T-cell (primary cell): ENCODE data around the gene TMEM72. TPM values are rescaled to one million over a fixed set of nuclear protein-coding genes. Genes with fewer than 3 reads are reported as not detected.

Source experiments
- ATAC-seq, 4 experiments: fragments of 200-7000 bp in 3 of 4; fragments of 150-1000 bp in 1 of 4; cut with Tn5 transposase; replicated peaks in 1 of 4; 1 replicate in 3 of 4; 2 replicates in 1 of 4; pipeline ENCODE4 v1.10.0; 2021; ENCODE audit warnings: moderate library complexity in 3 of 4, mild to moderate bottlenecking in 2 of 4, moderate number of reproducible peaks in 1 of 4
- CTCF ChIA-PET, 2 donors: fragments of 300-600 bp; sonication (Branson Sonifier 250); formaldehyde crosslinking; loops; one replicate each; lab custom pipeline; 2022; ENCODE audit warnings: antibody characterized with exemption in 2 of 2; lab: Charles Lee
- POLR2A ChIA-PET, 2 donors: fragments of 300-600 bp; sonication (Branson Sonifier 250); formaldehyde crosslinking; loops; one replicate each; lab custom pipeline; 2022; ENCODE audit warnings: antibody characterized with exemption in 2 of 2; lab: Charles Lee
- DNase-seq, 35 experiments: peaks; one replicate each; pipeline versions ENCODE4 v3.0.0 to v3.0.0-alpha.2; 2013 to 2023
- H3K27ac ChIP-seq: one replicate; pipeline ENCODE4 v1.5.1; 2013; ENCODE audit warnings: low read length
- H3K27me3 ChIP-seq, 2 experiments: replicated peaks in 1 of 2; 1 replicate in 1 of 2; 2 replicates in 1 of 2; pipeline versions ENCODE4 v1.6.1 to v1.7.0; 2013; ENCODE audit warnings: low read length in 1 of 2, mixed read lengths in 1 of 2; ENCODE audit not compliant: control insufficient read depth in 2 of 2, insufficient read depth in 2 of 2; ENCODE audit errors: extremely low read depth in 1 of 2
- H3K36me3 ChIP-seq, 2 donors: 1 replicate in 1 of 2; 2 replicates in 1 of 2; pipeline versions ENCODE4 v1.6.1 to v1.7.0; 2013; ENCODE audit warnings: low read length in 1 of 2; ENCODE audit not compliant: control insufficient read depth in 2 of 2, insufficient read depth in 1 of 2; ENCODE audit errors: extremely low read depth in 1 of 2
- H3K4me1 ChIP-seq, 2 experiments: 1 replicate in 1 of 2; 2 replicates in 1 of 2; pipeline versions ENCODE4 v1.6.1 to v1.7.0; 2013; ENCODE audit warnings: low read length in 2 of 2, mixed read lengths in 1 of 2; ENCODE audit not compliant: insufficient read depth in 2 of 2, control insufficient read depth in 1 of 2; ENCODE audit errors: extremely low read depth in 1 of 2
- H3K4me3 ChIP-seq, 2 donors: 1 replicate in 1 of 2; 2 replicates in 1 of 2; pipeline versions ENCODE4 v1.5.1 to v1.7.0; 2013; ENCODE audit warnings: mild to moderate bottlenecking in 2 of 2, low read length in 1 of 2, moderate library complexity in 1 of 2; ENCODE audit not compliant: control insufficient read depth in 1 of 2; ENCODE audit errors: extremely low read depth in 1 of 2
- H3K9me3 ChIP-seq: 2 replicates; pipeline ENCODE4 v1.7.0; 2013
- H3K27ac Mint-ChIP-seq, 2 donors: one replicate each; pipeline ENCODE4 v1.8.0; 2020 to 2021; ENCODE audit warnings: mild to moderate bottlenecking in 2 of 2, mixed read lengths in 2 of 2
- H3K27me3 Mint-ChIP-seq, 2 donors: one replicate each; pipeline ENCODE4 v1.8.0; 2021 to 2022; ENCODE audit warnings: mixed read lengths in 2 of 2
- H3K36me3 Mint-ChIP-seq: one replicate; pipeline ENCODE4 v1.8.0; 2021; ENCODE audit warnings: mixed read lengths
- H3K4me1 Mint-ChIP-seq, 3 donors: one replicate each; pipeline ENCODE4 v1.8.0; 2020 to 2022; ENCODE audit warnings: mixed read lengths in 3 of 3, mild to moderate bottlenecking in 1 of 3
- H3K4me3 Mint-ChIP-seq, 3 donors: one replicate each; pipeline ENCODE4 v1.8.0; 2020 to 2022; ENCODE audit warnings: mild to moderate bottlenecking in 3 of 3, mixed read lengths in 3 of 3, moderate library complexity in 3 of 3
- H3K9me3 Mint-ChIP-seq, 3 donors: one replicate each; pipeline ENCODE4 v1.8.0; 2020 to 2022; ENCODE audit warnings: mixed read lengths in 3 of 3
- whole genome bisulfite sequencing: methylation state at CpG from one replicate; pipeline ENCODE4 v1.1.5; 2013; ENCODE audit warnings: missing lambda C conversion rate; ENCODE audit not compliant: insufficient coverage; 5-methylcytosine and 5-hydroxymethylcytosine counted together
- total RNA-seq, 35 experiments: library from RNA in 6 of 35; stranded (reverse) in 6 of 35; fragments of 120-200 nt in 1 of 35; gene quantifications; one replicate each; pipeline versions ENCODE4 v1.2.1 to v1.2.4 and lab custom pipeline; 2013 to 2026

The TMEM72 gene
- total RNA-seq, 5 donors from 2014 or later (not counting 1 experiment from before 2014, with no cell fraction given) = 0.13 TPM; not detected in 4

- H3K9me3 ChIP-seq = no peaks in the 10 kb centered on the region
- H3K4me1 ChIP-seq = peaks cover 0 to 11% of the 10 kb centered on the region in 2 experiments
- Mint-ChIP-seq H3K4me3 (no peak overlapping the region), H3K36me3 (no peaks in the 10 kb centered on the region), H3K9me3 (no peaks in the 10 kb centered on the region), H3K4me1 (no peaks in the 10 kb centered on the region), H3K27ac (no peak overlapping the region), H3K27me3 (no peaks in the 10 kb centered on the region)
- peaks cover 0 to 23% of the 10 kb centered on the region in 2 experiments for H3K27me3 ChIP-seq
- no peaks in the 10 kb centered on the region for H3K36me3 ChIP-seq
- ATAC-seq = no peak
- POLR2A ChIA-PET = no interaction called here
- DNase-seq = no peak
- H3K27ac ChIP-seq = no peak overlapping the region
- no peak overlapping the region for H3K4me3 ChIP-seq
- CTCF ChIA-PET = no interaction called here
Observed at GRCh38 chr10:44928462-44928861, 17.3 kb downstream of the TMEM72 start.

- Histone ChIP-seq H3K27me3 (peaks cover 0 to 20% of the 10 kb centered on the region in 2 experiments), H3K27ac (no peak overlapping the region), H3K9me3 (no peaks in the 10 kb centered on the region), H3K4me1 (peaks cover 0 to 13% of the 10 kb centered on the region in 2 experiments), H3K36me3 (no peaks in the 10 kb centered on the region), H3K4me3 (no peak overlapping the region)
- Mint-ChIP-seq H3K36me3 (no peaks in the 10 kb centered on the region), H3K4me1 (no peaks in the 10 kb centered on the region), H3K4me3 (no peak overlapping the region), H3K27me3 (no peaks in the 10 kb centered on the region), H3K9me3 (no peaks in the 10 kb centered on the region), H3K27ac (no peak overlapping the region)
- DNase-seq (no peak), ATAC-seq (no peak)
- WGBS = 87% methylated on average over 7 of the region's 8 CpGs
- ChIA-PET POLR2A (no interaction called here), CTCF (interaction anchor here in 1 of 2 donors (0.8 kb wide), 1 partner anchor 46 kb away, joined by 4 read pairs; no protein-coding TSS in a partner anchor)
Observed at GRCh38 chr10:44929356-44930255, 18.5 kb downstream of the TMEM72 start.

- no peak overlapping the region for H3K27ac ChIP-seq
- H3K27me3 ChIP-seq = peaks cover 0 to 25% of the 10 kb centered on the region in 2 experiments
- ATAC-seq (no peak), DNase-seq (no peak)
- peaks cover 5 to 13% of the 10 kb centered on the region in 2 experiments for H3K4me1 ChIP-seq
- Mint-ChIP-seq H3K36me3 (no peaks in the 10 kb centered on the region), H3K4me1 (peaks cover 5 to 6% (median 6%) of the 10 kb centered on the region in 3 donors), H3K27ac (no peak overlapping the region), H3K9me3 (no peaks in the 10 kb centered on the region), H3K4me3 (no peak overlapping the region), H3K27me3 (no peaks in the 10 kb centered on the region)
- H3K36me3 ChIP-seq = no peaks in the 10 kb centered on the region
- no peaks in the 10 kb centered on the region for H3K9me3 ChIP-seq
- H3K4me3 ChIP-seq = no peak overlapping the region
- CTCF ChIA-PET = no interaction called here
- POLR2A ChIA-PET = no interaction called here
- WGBS = 76% methylated on average over 3 of the region's 4 CpGs
Observed at GRCh38 chr10:44930904-44931620, 19.9 kb downstream of the TMEM72 start.

- POLR2A ChIA-PET = no interaction called here
- Mint-ChIP-seq H3K4me3 (no peak overlapping the region), H3K9me3 (no peaks in the 10 kb centered on the region), H3K36me3 (no peaks in the 10 kb centered on the region), H3K27ac (no peak overlapping the region), H3K27me3 (no peaks in the 10 kb centered on the region), H3K4me1 (peaks cover 6 to 7% (median 6%) of the 10 kb centered on the region in 3 donors)
- Histone ChIP-seq H3K36me3 (no peaks in the 10 kb centered on the region), H3K9me3 (no peaks in the 10 kb centered on the region), H3K27ac (no peak overlapping the region), H3K4me3 (no peak overlapping the region), H3K27me3 (peaks cover 0 to 25% of the 10 kb centered on the region in 2 experiments), H3K4me1 (peaks cover 8 to 13% of the 10 kb centered on the region in 2 experiments)
- ATAC-seq = no peak
- DNase-seq = no peak
- CTCF ChIA-PET = interaction anchor here (0.6 to 2.6 kb wide), 12 partner anchors 12 to 59 kb away, joined by 3 to 12 read pairs (median 5); partner anchors contain the start of genes DEPP1 (in 1 of the 2) and RASSF4 (in 1 of the 2)
- WGBS = 84% methylated on average over 5 of the region's 10 CpGs
Observed at GRCh38 chr10:44931621-44932516, 20.7 kb downstream of the TMEM72 start.

GRCh38 chr10:44932517-44933450 lies 21.6 kb downstream of the TMEM72 start:
- H3K9me3 Mint-ChIP-seq = no peaks in the 10 kb centered on the region

More at GRCh38 chr10:44932517-44933450, 21.6 kb downstream of the TMEM72 start:
- Mint-ChIP-seq H3K4me3 (no peak overlapping the region), H3K27ac (no peak overlapping the region), H3K36me3 (no peaks in the 10 kb centered on the region), H3K4me1 (peaks cover 6 to 7% (median 6%) of the 10 kb centered on the region in 3 donors), H3K27me3 (no peaks in the 10 kb centered on the region)
- ATAC-seq = peak; percentile 83 to 96 (median 90)
- ChIA-PET CTCF (interaction anchor here (0.6 to 2.6 kb wide), 16 partner anchors 11 to 75 kb away, joined by 3 to 12 read pairs (median 4); partner anchors contain the start of genes DEPP1 (in 1 of the 2) and RASSF4 (in 1 of the 2)), POLR2A (no interaction called here)
- Histone ChIP-seq H3K4me3 (no peak overlapping the region), H3K36me3 (no peaks in the 10 kb centered on the region), H3K27ac (no peak overlapping the region), H3K4me1 (peaks cover 8 to 13% of the 10 kb centered on the region in 2 experiments), H3K27me3 (peaks cover 0 to 25% of the 10 kb centered on the region in 2 experiments), H3K9me3 (no peaks in the 10 kb centered on the region)
- DNase-seq = peak; percentile 34 to 84 (median 73)
- 62% methylated on average over 7 of the region's 10 CpGs for WGBS
